Effector memory CD4-positive, alpha-beta T cell (primary cell): Measurements from ENCODE around the gene RPS18.
"Not testable (repeated sequence)": the region's sequence is repeated elsewhere in the genome, so short reads cannot be mapped to it uniquely, and the experiment has no call there.

Experiments used
- DNase-seq, 3 donors: peaks; one replicate each; pipeline ENCODE4 v3.0.0-alpha.2; 2020
- H3K27ac ChIP-seq: 2 replicates; pipeline ENCODE4 v1.7.0; 2013; ENCODE audit warnings: mild to moderate bottlenecking, low read length, moderate library complexity; ENCODE audit not compliant: insufficient read depth, poor library complexity, severe bottlenecking
- H3K27me3 ChIP-seq: replicated peaks from 2 replicates; pipeline ENCODE4 v1.7.0; 2013; ENCODE audit warnings: mild to moderate bottlenecking, low read length; ENCODE audit not compliant: insufficient read depth, control insufficient read depth, poor library complexity, severe bottlenecking
- H3K36me3 ChIP-seq: 2 replicates; pipeline ENCODE4 v1.7.0; 2013; ENCODE audit warnings: mild to moderate bottlenecking, low read length, moderate library complexity; ENCODE audit not compliant: control insufficient read depth, insufficient read depth
- H3K4me1 ChIP-seq: 2 replicates; pipeline ENCODE4 v1.7.0; 2013; ENCODE audit warnings: low read length, mild to moderate bottlenecking; ENCODE audit not compliant: control insufficient read depth, insufficient read depth, poor library complexity, severe bottlenecking
- H3K4me3 ChIP-seq: 2 replicates; pipeline ENCODE4 v1.7.0; 2013; ENCODE audit warnings: low read length, low read depth, mild to moderate bottlenecking; ENCODE audit not compliant: insufficient read depth, poor library complexity, severe bottlenecking
- H3K9me3 ChIP-seq: 2 replicates; pipeline ENCODE4 v1.7.0; 2013; ENCODE audit warnings: mild to moderate bottlenecking, low read length, moderate library complexity; ENCODE audit not compliant: control insufficient read depth

The RPS18 gene

GRCh38 chr6:33278810-33279209, 6.9 kb downstream of the RPS18 start:
- H3K9me3 ChIP-seq, result no peaks in the 10 kb centered on the region
- no peak overlapping the region for H3K4me3 ChIP-seq
- peak overlapping the region; percentile 13 for H3K27ac ChIP-seq
- DNase-seq, result no peak
- H3K36me3 ChIP-seq, result peaks cover 42% of the 10 kb centered on the region
- no peaks in the 10 kb centered on the region for H3K27me3 ChIP-seq
- H3K4me1 ChIP-seq, result peaks cover 43% of the 10 kb centered on the region

GRCh38 chr6:33279257-33279695, 7.4 kb downstream of the RPS18 start:
- Histone ChIP-seq H3K27me3 (no peaks in the 10 kb centered on the region), H3K4me3 (no peak overlapping the region), H3K4me1 (peaks cover 38% of the 10 kb centered on the region), H3K9me3 (no peaks in the 10 kb centered on the region), H3K36me3 (peaks cover 46% of the 10 kb centered on the region), H3K27ac (peak overlapping the region; percentile 13)
- no peak for DNase-seq

- no peaks in the 10 kb centered on the region for H3K27me3 ChIP-seq
- H3K27ac ChIP-seq, result no peak overlapping the region
- H3K4me3 ChIP-seq, result no peak overlapping the region
- H3K36me3 ChIP-seq, result peaks cover 48% of the 10 kb centered on the region
- H3K9me3 ChIP-seq, result no peaks in the 10 kb centered on the region
- H3K4me1 ChIP-seq, result peaks cover 32% of the 10 kb centered on the region
- DNase-seq, result no peak
These were observed 8.2 kb downstream of the RPS18 start for GRCh38 chr6:33279971-33280511.

GRCh38 chr6:33280539-33280938, 8.7 kb downstream of the RPS18 start:
- Histone ChIP-seq H3K4me1 (peaks cover 32% of the 10 kb centered on the region), H3K4me3 (no peak overlapping the region), H3K36me3 (peaks cover 43% of the 10 kb centered on the region), H3K27me3 (no peaks in the 10 kb centered on the region), H3K27ac (no peak overlapping the region), H3K9me3 (no peaks in the 10 kb centered on the region)
- no peak for DNase-seq

- not testable (repeated sequence) for H3K27me3 ChIP-seq, H3K4me3 ChIP-seq, H3K9me3 ChIP-seq, H3K4me1 ChIP-seq, DNase-seq, H3K27ac ChIP-seq
- H3K36me3 ChIP-seq, result peaks cover 35% of the 10 kb centered on the region
These were observed 13.3 kb downstream of the RPS18 start for GRCh38 chr6:33285214-33285613.

GRCh38 chr6:33286946-33287914, 15.4 kb downstream of the RPS18 start:
- H3K27ac ChIP-seq, result no peak overlapping the region
- no peak overlapping the region for H3K4me3 ChIP-seq

GRCh38 chr6:33288141-33288920, 16.5 kb downstream of the RPS18 start:
- Histone ChIP-seq H3K9me3 (no peaks in the 10 kb centered on the region), H3K4me1 (peaks cover 8% of the 10 kb centered on the region), H3K27me3 (no peaks in the 10 kb centered on the region), H3K27ac (peak overlapping the region; percentile 81), H3K4me3 (peak overlapping the region; percentile 74), H3K36me3 (peaks cover 44% of the 10 kb centered on the region)
- no peak for DNase-seq

More at GRCh38 chr6:33286946-33287914, 15.4 kb downstream of the RPS18 start:
- peaks cover 8% of the 10 kb centered on the region for H3K4me1 ChIP-seq
- H3K9me3 ChIP-seq, result no peaks in the 10 kb centered on the region
- no peak for DNase-seq
- H3K27me3 ChIP-seq, result no peaks in the 10 kb centered on the region
- H3K36me3 ChIP-seq, result peaks cover 39% of the 10 kb centered on the region

GRCh38 chr6:33288921-33289783, 17.3 kb downstream of the RPS18 start, which contains the start of the genes PFDN6 and WDR46:
PFDN6 (plus strand) TSS chr6:33289601; CDS start chr6:33289857, 256 bp downstream.
WDR46 (minus strand) TSS chr6:33289239; CDS start chr6:33289170, 69 bp downstream.
- Histone ChIP-seq H3K27ac (peak within 1 kb of the TSS; percentile 81), H3K9me3 (no peaks in the 10 kb centered on the region), H3K36me3 (peaks cover 41% of the 10 kb centered on the region), H3K4me1 (peaks cover 8% of the 10 kb centered on the region), H3K27me3 (no peaks in the 10 kb centered on the region), H3K4me3 (peak within 1 kb of the TSS; percentile 74)
- peak; percentile 59 to 78 (median 77) for DNase-seq

GRCh38 chr6:33289784-33290315, 18.0 kb downstream of the RPS18 start:
- Histone ChIP-seq H3K4me3 (peak overlapping the region; percentile 74), H3K4me1 (peaks cover 8% of the 10 kb centered on the region), H3K36me3 (peaks cover 34% of the 10 kb centered on the region), H3K9me3 (no peaks in the 10 kb centered on the region), H3K27me3 (no peaks in the 10 kb centered on the region), H3K27ac (peak overlapping the region; percentile 81)
- no peak for DNase-seq
